ENCODE measurements around the gene LCN12.

The LCN12 gene

GRCh38 chr9:136945333-136946227 lies 6.5 kb upstream of the LCN12 start:
- DNase-seq, result no peak

GRCh38 chr9:136946228-136947027 lies 5.6 kb upstream of the LCN12 start:
- no peak for DNase-seq

GRCh38 chr9:136947028-136947891 lies 4.8 kb upstream of the LCN12 start:
- DNase-seq, result peak; percentile 32

GRCh38 chr9:136947955-136948510 lies 4.0 kb upstream of the LCN12 start:
- DNase-seq, result peak; percentile 69

- no peak for DNase-seq
These were observed 2.7 kb upstream of the LCN12 start for GRCh38 chr9:136949239-136949816.

- peak; percentile 95 for DNase-seq
These were observed 2.0 kb upstream of the LCN12 start for GRCh38 chr9:136949817-136950655.

- DNase-seq, result no peak
These were observed 1.3 kb upstream of the LCN12 start for GRCh38 chr9:136950656-136951276.

- peak; percentile 63 for DNase-seq
These were observed 313 bp downstream of the LCN12 start for GRCh38 chr9:136952321-136952850.

GRCh38 chr9:136952876-136953770 lies 1.1 kb downstream of the LCN12 start:
- no peak for DNase-seq

GRCh38 chr9:136953771-136954269 lies 1.7 kb downstream of the LCN12 start:
- DNase-seq, result no peak

GRCh38 chr9:136954270-136955083 lies 2.4 kb downstream of the LCN12 start:
- no peak for DNase-seq

GRCh38 chr9:136955202-136955942 lies 3.3 kb downstream of the LCN12 start:
- DNase-seq, result no peak

- DNase-seq, result no peak
These were observed 3.9 kb downstream of the LCN12 start for GRCh38 chr9:136955943-136956335.

GRCh38 chr9:136956604-136957003 lies 4.5 kb downstream of the LCN12 start:
- no peak for DNase-seq

- no peak for DNase-seq
These were observed 5.4 kb downstream of the LCN12 start for GRCh38 chr9:136957461-136957860.

- DNase-seq, result no peak
These were observed 5.8 kb downstream of the LCN12 start for GRCh38 chr9:136957901-136958300.

GRCh38 chr9:136958473-136958872 lies 6.4 kb downstream of the LCN12 start:
- DNase-seq, result no peak

Measured in midbrain (tissue), 1 donor.